Fibroblast of pulmonary artery (primary cell): ENCODE results near the gene NFKBIE.

ENCODE experiments used
- DNase-seq: peaks from one replicate; pipeline ENCODE4 v3.0.0-alpha.2; 2010; ENCODE audit warnings: low read depth
- H3K4me3 ChIP-seq: replicated peaks from 2 replicates; pipeline ENCODE4 v1.5.1; 2011; ENCODE audit warnings: low read depth, mild to moderate bottlenecking, control low read depth, low read length, moderate library complexity
- TF ChIP-seq, protein P1 (sequence below): IDR thresholded peaks from 2 replicates; pipeline ENCODE4 v1.5.1; 2011; ENCODE audit warnings: mild to moderate bottlenecking, control low read depth, low read length, inconsistent platforms; ENCODE audit errors: missing control alignments

The NFKBIE gene

DNA sequence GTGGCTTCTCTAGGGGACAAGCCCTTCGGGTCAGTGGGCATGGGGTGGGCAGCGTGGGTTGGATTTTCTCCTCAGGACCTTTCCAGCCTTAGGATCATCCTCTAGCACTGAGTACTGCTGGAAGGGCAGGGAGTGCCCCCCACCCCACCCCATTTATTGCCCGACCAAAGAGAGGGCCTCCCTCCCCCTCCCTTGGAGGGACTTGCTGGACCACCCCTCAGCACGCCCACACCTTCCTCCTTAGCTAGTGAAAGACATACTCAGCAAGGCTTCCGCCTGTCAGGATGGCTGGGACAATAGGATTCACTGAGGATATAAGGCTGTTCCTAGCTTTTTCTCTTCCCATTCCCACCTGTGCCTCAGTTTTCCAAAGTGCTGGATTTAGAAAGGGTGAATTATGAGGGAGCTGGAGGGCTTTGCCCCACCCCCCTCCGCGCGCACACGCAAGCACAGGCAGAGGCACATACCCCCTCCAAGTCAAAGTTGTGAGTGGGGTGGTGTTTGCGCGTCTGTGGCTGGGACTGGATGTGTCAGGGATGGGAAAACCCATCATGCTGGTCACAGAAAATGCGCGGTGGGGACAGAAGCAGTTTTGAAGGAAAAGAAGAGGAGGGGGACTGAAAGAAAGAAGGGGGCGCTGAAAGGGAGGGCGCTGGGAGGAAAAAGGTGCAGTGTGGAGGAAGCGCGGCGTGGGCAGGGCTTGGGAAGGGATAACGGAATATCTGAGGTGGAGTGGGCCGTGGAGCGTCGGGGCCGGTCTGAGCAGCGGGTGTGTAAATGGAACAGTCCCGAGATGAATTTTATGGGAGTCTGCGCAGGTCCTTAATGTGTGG lies 42.6 kb downstream of the NFKBIE start:
- no peak for DNase-seq
- TF ChIP-seq, protein P1, sequence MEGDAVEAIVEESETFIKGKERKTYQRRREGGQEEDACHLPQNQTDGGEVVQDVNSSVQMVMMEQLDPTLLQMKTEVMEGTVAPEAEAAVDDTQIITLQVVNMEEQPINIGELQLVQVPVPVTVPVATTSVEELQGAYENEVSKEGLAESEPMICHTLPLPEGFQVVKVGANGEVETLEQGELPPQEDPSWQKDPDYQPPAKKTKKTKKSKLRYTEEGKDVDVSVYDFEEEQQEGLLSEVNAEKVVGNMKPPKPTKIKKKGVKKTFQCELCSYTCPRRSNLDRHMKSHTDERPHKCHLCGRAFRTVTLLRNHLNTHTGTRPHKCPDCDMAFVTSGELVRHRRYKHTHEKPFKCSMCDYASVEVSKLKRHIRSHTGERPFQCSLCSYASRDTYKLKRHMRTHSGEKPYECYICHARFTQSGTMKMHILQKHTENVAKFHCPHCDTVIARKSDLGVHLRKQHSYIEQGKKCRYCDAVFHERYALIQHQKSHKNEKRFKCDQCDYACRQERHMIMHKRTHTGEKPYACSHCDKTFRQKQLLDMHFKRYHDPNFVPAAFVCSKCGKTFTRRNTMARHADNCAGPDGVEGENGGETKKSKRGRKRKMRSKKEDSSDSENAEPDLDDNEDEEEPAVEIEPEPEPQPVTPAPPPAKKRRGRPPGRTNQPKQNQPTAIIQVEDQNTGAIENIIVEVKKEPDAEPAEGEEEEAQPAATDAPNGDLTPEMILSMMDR = no peak
- H3K4me3 ChIP-seq = peak overlapping the region; percentile 52

DNA sequence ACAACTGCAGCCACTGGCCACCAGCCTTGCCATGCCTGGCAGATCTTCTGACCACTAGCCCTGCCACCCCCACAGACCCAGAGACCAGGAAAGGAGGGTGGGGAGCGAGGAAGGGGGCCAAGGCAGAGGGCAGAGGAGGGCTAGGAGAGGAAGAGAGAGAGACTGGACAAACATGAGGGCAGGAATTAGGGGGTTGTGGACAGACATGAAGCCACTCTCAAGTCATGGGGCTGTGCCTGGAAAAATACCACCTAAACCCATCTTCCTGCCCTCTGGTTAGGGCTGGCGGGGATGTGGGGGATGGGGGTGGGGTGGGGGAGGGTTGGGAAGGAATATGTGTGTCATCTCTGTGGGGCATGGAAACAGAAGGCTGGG lies 43.4 kb downstream of the NFKBIE start:
- H3K4me3 ChIP-seq = no peak overlapping the region
- TF ChIP-seq, protein P1 = no peak
- DNase-seq = no peak

DNA sequence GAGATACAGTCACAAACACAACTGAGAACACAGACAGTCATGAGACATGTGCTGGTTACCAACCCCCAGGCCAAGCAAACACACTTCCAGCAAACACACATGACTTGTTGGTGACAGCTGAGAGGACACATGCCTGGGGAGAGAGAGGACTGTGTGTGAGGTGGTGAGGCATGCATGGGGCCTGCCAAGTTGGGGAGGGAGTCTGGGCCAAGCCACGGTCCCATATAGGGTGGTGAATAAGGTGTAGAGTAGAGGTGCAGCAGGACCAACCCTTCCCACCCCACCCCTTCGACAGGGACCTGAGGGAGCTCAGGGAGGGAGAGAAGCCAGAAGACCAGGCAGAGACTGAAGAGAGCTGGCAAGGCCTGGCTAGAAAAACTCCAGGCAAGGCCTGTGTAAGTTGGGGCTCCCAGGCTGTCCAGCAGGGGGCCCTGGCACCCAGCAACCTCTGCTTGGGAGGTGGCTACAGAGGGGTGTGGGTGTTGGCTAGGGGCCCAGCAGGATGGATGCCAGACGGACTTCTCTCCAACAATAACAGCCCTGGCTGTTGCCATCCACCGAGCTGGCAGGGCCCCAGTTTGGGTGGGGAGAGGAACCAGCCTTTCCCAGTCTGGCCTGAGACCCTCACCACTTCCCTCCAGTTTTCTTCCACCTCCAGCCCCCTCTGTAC lies 43.9 kb downstream of the NFKBIE start:
- peak; percentile 87 for DNase-seq
- TF ChIP-seq, protein P1 = peak; percentile 87
- H3K4me3 ChIP-seq = no peak overlapping the region

DNA sequence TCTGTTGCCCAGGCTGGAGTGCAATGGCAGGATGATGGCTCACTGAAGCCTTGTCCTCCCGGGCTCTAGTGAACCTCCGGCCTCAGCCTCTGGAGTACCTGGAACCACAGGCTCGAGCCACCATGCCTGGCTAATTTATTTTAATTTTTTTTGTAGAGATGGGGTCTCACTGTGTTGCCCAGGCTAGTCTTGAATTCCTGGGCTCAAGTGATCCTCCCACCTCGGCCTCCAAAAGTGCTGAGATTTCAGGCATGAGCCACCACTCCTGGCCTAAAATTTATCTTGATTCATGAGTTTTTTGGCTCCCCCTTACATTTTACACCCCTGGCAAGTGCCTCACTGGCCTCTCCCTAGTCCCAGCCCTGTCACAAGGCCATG lies 44.4 kb downstream of the NFKBIE start:
- no peak overlapping the region for H3K4me3 ChIP-seq
- no peak for DNase-seq
- TF ChIP-seq, protein P1 = no peak

DNA sequence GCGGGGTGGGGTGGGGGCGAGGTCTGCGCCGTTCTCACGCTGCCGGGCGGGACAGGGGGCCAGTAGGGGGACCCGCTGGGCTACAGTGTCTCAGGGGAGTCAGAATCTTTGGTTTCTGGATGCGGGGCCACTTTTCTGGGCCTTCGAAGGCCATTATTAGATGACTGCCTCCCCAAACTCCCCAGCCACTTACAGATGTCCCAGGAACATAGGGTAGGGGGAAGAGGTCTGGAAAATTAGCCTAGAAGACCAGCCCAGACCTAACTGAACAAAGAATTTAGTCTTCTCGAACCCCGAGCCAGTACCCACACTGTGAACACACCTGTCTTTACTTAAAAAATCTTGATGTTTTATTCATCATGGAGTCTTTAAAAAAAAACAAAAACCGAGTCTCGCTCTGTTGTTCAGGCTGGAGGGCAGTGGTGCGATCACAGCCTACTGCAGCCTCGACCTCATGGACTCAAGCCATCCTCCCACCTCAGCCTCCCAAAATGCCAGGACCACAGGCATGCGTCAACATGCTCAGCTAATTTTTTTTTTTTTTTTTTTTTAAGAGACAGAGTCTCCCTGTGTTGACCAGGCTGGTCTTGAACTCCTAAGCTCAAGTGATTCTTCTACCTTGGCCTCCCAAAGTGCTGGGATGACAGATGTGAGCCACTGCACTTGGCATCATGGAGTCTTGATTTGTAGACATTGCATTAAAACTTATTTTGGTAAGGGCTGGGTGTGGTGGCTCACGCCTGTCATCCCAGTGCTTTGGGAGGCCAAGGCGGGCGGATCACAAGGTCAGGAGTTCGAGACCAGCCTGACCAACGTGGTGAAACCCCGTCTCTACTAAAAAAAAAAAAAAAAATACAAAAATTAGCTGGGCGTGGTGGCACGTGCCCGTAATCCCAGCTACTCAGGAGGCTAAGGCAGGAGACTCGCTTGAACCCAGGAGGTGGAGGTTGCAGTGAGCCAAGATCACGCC lies 45.3 kb downstream of the NFKBIE start:
- no peak for DNase-seq
- TF ChIP-seq, protein P1 = no peak
- peak overlapping the region; percentile 44 for H3K4me3 ChIP-seq

DNA sequence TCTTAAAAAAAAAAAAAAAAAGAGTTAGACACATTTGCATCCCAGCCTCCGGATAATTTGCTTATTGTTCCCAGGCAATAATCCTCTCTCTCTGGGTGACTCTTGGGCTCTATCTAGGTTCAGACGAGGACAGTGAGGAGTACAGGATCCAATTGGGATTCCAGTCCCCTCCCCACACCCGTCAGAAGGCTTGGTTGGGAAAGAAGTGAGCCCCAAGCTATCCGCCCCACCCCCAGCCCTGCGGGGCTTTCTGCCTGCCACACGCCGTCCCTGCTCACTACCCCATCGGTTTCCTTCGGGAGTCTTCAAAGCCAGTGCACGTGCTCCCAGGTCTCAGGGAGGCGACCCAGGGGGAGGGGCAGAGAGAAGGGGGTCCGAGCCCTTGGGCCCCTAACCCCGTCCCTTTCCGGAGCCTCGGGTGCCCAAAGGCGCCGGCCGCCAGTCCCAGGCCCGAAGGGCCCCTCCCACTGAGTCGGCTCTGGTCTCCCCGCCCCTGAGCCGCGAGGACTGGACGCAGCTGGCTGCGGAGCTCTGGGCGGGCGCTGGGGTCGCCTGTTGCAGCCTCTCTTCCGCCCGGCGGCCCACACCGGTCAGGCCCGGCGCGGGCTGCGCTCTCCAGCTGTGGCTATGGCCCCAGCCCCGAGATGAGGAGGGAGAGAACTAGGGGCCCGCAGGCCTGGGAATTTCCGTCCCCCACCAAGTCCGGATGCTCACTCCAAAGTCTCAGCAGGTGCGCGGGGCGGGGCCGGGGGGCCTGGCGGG lies 46.1 kb downstream of the NFKBIE start:
- DNase-seq = peak; percentile 58
- TF ChIP-seq, protein P1 = no peak
- peak overlapping the region; percentile 44 for H3K4me3 ChIP-seq
